DND-41 (cell line): Measurements from ENCODE around the gene HLA-B.

ENCODE experiments used
- ATAC-seq: fragments of 200-7000 bp; cut with Tn5 transposase; 3 replicates; pipeline ENCODE4 v1.9.1; 2021; ENCODE audit warnings: low read depth; ENCODE audit not compliant: insufficient read depth
- DNase-seq: peaks from one replicate; pipeline ENCODE4 v3.0.0-alpha.2; 2020
- H2AFZ ChIP-seq: 2 replicates; pipeline ENCODE4 v1.6.0; 2012; ENCODE audit warnings: low read depth, low read length
- H3K27ac ChIP-seq: 2 replicates; pipeline ENCODE4 v1.5.1; 2012; ENCODE audit warnings: low read length, inconsistent platforms
- H3K27me3 ChIP-seq: fragments of 200-600 bp; sonication (generic); 2 replicates; pipeline ENCODE4 v1.6.0; 2012; ENCODE audit warnings: low read length, mild to moderate bottlenecking, inconsistent platforms; ENCODE audit not compliant: insufficient read depth, poor library complexity
- H3K36me3 ChIP-seq: 2 replicates; pipeline ENCODE4 v1.5.1; 2012; ENCODE audit warnings: low read length, inconsistent platforms; ENCODE audit not compliant: insufficient read depth
- H3K4me1 ChIP-seq: 2 replicates; pipeline ENCODE4 v1.5.1; 2012; ENCODE audit warnings: mild to moderate bottlenecking, low read length; ENCODE audit not compliant: insufficient read depth
- H3K4me2 ChIP-seq: 2 replicates; pipeline ENCODE4 v1.6.0; 2012; ENCODE audit warnings: mild to moderate bottlenecking, moderate library complexity, low read length, inconsistent platforms; ENCODE audit not compliant: insufficient read depth
- H3K4me3 ChIP-seq, 2 experiments: fragments of 200-600 bp in 1 of 2; shearing (Covaris generic) in 1 of 2; 2 replicates each; pipeline ENCODE4 v1.5.1; 2012 to 2016; ENCODE audit warnings: inconsistent platforms in 2 of 2, low read length in 2 of 2, mild to moderate bottlenecking in 2 of 2, low read depth in 1 of 2, moderate library complexity in 1 of 2
- H3K79me2 ChIP-seq: 2 replicates; pipeline ENCODE4 v1.6.0; 2012; ENCODE audit warnings: low read length, inconsistent platforms; ENCODE audit not compliant: insufficient read depth
- H3K9ac ChIP-seq: 2 replicates; pipeline ENCODE4 v1.6.0; 2012; ENCODE audit warnings: low read depth, mild to moderate bottlenecking, inconsistent platforms, low read length, moderate library complexity
- H3K9me3 ChIP-seq: 2 replicates; pipeline ENCODE4 v1.5.1; 2012; ENCODE audit warnings: low read length, moderate library complexity, mild to moderate bottlenecking, inconsistent platforms; ENCODE audit not compliant: insufficient read depth, severe bottlenecking
- H4K20me1 ChIP-seq: 2 replicates; pipeline ENCODE4 v1.6.0; 2012; ENCODE audit warnings: low read length; ENCODE audit not compliant: insufficient read depth
- EZH2 ChIP-seq: IDR thresholded peaks from 3 replicates; pipeline ENCODE4 v1.6.1; 2012; ENCODE audit warnings: borderline replicate concordance, low read depth, mild to moderate bottlenecking, moderate library complexity, low read length, inconsistent platforms; ENCODE audit not compliant: severe bottlenecking
- TF ChIP-seq, protein P1 (sequence below): IDR thresholded peaks from 2 replicates; pipeline ENCODE4 v1.5.1; 2012; ENCODE audit warnings: borderline replicate concordance, low read length, moderate library complexity, mild to moderate bottlenecking; ENCODE audit not compliant: poor library complexity, severe bottlenecking; ENCODE audit errors: extremely low read depth

The HLA-B gene

DNA sequence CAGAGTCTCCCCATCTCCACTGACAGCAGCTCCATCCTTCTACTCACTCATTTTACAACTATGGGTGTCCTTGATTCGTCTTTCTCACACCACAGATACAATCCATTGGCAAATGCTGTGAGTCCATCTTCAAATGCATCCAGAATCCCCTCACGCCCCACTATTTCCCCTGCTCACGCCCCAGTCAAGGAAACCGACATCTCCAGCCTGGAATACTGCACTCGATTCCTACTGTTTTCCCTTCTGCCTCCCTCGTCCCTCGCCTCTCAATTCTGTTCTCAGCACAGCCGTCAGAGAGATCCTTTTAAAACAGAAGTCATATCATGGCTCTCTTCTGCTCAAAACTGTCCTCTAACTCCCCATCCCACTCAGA is 4.7 kb downstream of the HLA-B start:
- no peak for ATAC-seq

DNA sequence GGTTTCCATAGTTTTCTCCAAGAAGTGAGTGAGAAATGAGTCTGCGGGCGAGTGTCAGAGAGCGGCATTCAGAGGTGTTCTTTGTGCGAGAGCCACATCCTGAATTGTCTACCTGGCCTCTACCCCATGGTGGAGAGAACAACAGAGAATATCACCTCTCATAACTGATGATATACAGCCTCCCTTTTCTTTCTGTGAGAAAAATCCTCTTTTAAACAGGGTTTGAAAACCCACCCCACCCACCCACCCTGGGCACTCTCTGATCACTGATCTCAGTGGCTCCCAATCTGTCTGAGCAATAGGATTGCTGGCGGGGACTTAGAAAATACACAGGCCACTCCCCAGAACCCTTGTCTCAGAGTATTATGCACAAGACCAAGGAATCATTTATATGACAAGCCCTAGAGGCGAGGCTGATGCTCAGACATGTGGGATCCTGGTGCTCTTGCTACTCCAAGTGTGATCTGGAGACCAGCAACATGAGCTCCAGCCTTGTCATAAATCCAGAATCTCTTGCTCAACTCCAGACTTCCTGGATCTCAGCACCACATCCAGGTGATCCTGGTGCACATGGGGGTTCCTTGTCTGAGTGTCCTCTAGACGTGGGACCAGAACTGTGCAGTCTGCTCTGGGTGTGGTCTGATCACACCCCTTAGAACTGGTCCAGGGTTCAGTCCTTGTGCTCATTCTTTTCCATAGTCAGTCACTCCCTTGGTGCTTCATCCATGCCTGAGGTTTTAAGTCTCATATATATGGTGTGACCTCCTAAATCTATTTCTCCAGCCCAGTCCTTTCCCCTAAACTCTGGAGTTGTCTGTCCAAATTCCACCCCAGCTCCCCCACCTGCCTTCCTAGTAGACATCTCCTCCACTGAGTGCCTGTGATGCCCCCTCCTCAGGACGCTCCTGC is 5.3 kb downstream of the HLA-B start:
- ATAC-seq = no peak

More for the DNA sequence above, 4.7 kb downstream of the HLA-B start:
- no peaks in the 10 kb centered on the region for H3K79me2 ChIP-seq
- H3K36me3 ChIP-seq = no peaks in the 10 kb centered on the region
- no peak for DNase-seq
- H3K9ac ChIP-seq = no peak overlapping the region
- no peak overlapping the region for H3K27ac ChIP-seq
- TF ChIP-seq, protein P1, sequence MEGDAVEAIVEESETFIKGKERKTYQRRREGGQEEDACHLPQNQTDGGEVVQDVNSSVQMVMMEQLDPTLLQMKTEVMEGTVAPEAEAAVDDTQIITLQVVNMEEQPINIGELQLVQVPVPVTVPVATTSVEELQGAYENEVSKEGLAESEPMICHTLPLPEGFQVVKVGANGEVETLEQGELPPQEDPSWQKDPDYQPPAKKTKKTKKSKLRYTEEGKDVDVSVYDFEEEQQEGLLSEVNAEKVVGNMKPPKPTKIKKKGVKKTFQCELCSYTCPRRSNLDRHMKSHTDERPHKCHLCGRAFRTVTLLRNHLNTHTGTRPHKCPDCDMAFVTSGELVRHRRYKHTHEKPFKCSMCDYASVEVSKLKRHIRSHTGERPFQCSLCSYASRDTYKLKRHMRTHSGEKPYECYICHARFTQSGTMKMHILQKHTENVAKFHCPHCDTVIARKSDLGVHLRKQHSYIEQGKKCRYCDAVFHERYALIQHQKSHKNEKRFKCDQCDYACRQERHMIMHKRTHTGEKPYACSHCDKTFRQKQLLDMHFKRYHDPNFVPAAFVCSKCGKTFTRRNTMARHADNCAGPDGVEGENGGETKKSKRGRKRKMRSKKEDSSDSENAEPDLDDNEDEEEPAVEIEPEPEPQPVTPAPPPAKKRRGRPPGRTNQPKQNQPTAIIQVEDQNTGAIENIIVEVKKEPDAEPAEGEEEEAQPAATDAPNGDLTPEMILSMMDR = no peak
- no peak for TF ChIP-seq EZH2
- peaks cover 6% of the 10 kb centered on the region for H3K4me1 ChIP-seq
- H3K27me3 ChIP-seq = no peaks in the 10 kb centered on the region
- H3K9me3 ChIP-seq = no peaks in the 10 kb centered on the region
- no peak overlapping the region for H3K4me2 ChIP-seq
- H2AFZ ChIP-seq = no peak overlapping the region
- H3K4me3 ChIP-seq = no peak overlapping the region
- H4K20me1 ChIP-seq = no peaks in the 10 kb centered on the region

DNA sequence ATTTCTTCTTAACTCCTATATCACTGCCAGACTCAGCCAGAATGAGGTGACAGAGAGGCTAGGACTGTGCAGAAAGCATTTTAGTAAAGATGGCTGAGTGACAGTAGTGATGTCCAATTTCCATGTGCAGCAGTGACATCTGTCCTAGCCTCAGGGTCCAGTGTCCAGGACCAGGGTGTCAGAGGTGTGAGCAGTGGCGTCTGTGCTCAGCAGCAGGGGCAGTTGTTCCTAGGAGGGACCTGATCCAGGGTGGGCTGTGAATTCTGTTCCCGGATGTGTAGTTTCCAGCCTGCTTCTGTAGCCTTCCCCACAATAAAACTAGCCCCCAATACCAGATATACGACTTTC is 6.0 kb downstream of the HLA-B start:
- Histone ChIP-seq H3K79me2 (no peaks in the 10 kb centered on the region), H3K4me1 (peaks cover 3% of the 10 kb centered on the region; the same call in 1 of the 2 replicates), H3K27ac (no peak overlapping the region), H3K4me2 (no peak overlapping the region), H3K4me3 (no peak overlapping the region), H3K36me3 (no peaks in the 10 kb centered on the region), H3K27me3 (no peaks in the 10 kb centered on the region), H4K20me1 (no peaks in the 10 kb centered on the region), H3K9me3 (no peaks in the 10 kb centered on the region), H2AFZ (no peak overlapping the region), H3K9ac (no peak overlapping the region)
- DNase-seq (no peak), ATAC-seq (no peak)
- no peak for TF ChIP-seq EZH2
- TF ChIP-seq, protein P1 = no peak

More for the DNA sequence above, 5.3 kb downstream of the HLA-B start:
- H3K4me1 ChIP-seq = peaks cover 6% of the 10 kb centered on the region; the same call in 1 of the 2 replicates
- no peak overlapping the region for H2AFZ ChIP-seq
- no peak overlapping the region for H3K4me3 ChIP-seq
- no peak overlapping the region for H3K27ac ChIP-seq
- H3K27me3 ChIP-seq = no peaks in the 10 kb centered on the region
- no peak for DNase-seq
- TF ChIP-seq, protein P1 = no peak
- TF ChIP-seq EZH2 = no peak
- no peaks in the 10 kb centered on the region for H3K36me3 ChIP-seq
- no peak overlapping the region for H3K4me2 ChIP-seq
- H4K20me1 ChIP-seq = no peaks in the 10 kb centered on the region
- no peaks in the 10 kb centered on the region for H3K79me2 ChIP-seq
- no peak overlapping the region for H3K9ac ChIP-seq
- H3K9me3 ChIP-seq = no peaks in the 10 kb centered on the region
